ENCODE data around the gene OR52A1.

The OR52A1 gene

DNA sequence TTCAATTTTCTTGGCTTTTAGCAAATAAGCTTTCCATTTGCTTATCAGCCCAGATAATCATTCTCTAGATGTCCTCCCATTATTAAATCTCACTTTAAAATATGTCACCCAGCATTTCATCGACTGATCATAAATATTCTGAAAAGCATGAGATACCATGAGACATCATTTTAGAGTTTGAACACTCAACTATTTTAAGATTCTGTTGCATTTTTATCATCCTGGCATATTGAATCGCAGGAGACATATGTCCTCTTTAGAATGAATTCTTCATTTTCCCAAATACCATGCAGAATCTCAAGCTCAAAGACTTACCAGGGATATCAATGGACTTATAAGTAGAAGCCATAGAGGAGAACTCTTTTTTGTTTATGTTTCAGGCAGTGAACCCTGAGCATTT lies 16.6 kb downstream of the OR52A1 start, which contains the start of gene OR52A5:
TSS of gene OR52A5 (minus strand) at position 361 of the 400 bp plus-strand sequence. CDS start 5,714 bp downstream, outside the sequence.
- DNase-seq (ENCODE audit: low read depth, low spot score), result no peak
- H3K4me3 ChIP-seq (ENCODE audit: low read length), result no peak within 1 kb of the TSS

DNA sequence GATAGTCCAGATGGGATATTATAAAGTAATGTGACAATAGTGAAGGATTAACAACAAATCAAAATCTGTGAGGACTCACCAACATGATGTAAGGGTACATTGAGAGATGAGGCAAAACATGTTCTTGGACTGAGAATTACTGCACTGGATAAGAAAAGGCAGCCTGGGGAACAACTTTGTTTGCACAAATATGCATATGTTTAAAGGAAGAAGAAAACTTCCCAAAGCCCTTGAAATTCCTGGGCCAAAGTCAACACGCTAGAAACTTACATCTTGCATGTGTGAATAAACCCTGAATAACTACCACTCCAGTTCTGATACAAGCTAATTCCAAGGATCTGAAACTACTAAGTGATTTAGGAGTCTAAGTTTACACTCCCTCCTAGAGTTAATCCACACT lies 17.5 kb downstream of the OR52A1 start:
- DNase-seq (ENCODE audit: low read depth, low spot score), result no peak
- no peak overlapping the region for H3K4me3 ChIP-seq (ENCODE audit: low read length)

GRCh38 chr11:5136261-5136660 lies 18.3 kb downstream of the OR52A1 start:
- no peak for DNase-seq (ENCODE audit: low read depth, low spot score)
- H3K4me3 ChIP-seq (ENCODE audit: low read length), result no peak overlapping the region

GRCh38 chr11:5131584-5132335 lies 22.8 kb downstream of the OR52A1 start:
- H3K4me3 ChIP-seq (ENCODE audit: low read length), result no peak overlapping the region
- DNase-seq (ENCODE audit: low read depth, low spot score), result no peak

DNA sequence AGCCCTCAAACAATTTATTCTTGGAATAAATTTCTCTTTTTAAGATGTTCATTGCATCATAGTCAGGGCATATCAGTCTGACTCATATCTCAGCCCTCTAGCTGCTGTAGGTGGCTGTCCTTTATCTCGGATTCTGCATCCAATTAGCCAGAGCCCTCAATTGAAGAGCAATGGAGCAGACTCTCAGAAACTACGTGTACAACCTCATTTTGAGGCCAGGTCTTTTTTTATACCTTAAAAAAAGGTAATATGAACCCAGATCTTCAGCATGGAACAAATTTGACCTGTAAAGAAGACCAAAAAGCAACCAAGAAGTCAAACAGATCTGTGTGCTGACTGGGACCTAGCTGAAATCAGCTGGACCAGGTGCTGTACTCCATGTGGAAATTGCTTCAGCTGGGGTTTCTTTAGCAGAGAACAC lies 25.1 kb downstream of the OR52A1 start:
- no peak for DNase-seq (ENCODE audit: low read depth, low spot score)
- H3K4me3 ChIP-seq (ENCODE audit: low read length), result no peak overlapping the region

DNA sequence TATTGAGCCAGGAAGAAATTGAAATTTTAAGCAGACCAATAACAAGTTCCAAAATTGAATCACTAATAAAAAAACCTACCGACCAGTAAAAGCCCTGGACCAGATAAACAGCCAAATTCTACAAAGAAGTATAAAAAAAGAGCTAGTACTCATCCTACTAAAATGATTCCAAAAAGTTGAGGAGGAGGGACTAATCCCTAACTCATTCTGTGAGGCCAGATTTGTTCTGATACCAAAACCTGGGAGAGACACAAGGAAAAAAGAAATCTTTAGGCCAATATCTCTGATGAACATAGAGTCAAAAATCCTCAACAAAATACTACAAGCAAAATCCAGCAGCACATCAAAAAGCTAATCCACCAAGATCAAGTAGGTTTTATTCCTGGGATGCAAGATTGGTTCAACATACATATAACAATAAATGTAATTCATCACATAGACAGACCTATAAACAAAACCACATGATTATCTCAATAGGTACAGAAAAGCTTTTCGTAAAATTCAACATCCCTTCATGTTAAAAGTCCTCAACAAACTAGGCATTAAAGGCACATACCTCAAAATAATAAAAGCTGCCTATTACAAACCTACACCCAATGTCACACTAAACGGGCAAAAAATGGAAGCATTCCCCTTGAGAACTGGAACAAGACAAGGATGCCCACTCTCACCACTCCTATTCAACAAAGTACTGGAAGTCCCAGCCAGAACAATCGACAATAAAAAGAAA lies 29.5 kb downstream of the OR52A1 start:
- no peak overlapping the region for H3K4me3 ChIP-seq (ENCODE audit: low read length)

DNA sequence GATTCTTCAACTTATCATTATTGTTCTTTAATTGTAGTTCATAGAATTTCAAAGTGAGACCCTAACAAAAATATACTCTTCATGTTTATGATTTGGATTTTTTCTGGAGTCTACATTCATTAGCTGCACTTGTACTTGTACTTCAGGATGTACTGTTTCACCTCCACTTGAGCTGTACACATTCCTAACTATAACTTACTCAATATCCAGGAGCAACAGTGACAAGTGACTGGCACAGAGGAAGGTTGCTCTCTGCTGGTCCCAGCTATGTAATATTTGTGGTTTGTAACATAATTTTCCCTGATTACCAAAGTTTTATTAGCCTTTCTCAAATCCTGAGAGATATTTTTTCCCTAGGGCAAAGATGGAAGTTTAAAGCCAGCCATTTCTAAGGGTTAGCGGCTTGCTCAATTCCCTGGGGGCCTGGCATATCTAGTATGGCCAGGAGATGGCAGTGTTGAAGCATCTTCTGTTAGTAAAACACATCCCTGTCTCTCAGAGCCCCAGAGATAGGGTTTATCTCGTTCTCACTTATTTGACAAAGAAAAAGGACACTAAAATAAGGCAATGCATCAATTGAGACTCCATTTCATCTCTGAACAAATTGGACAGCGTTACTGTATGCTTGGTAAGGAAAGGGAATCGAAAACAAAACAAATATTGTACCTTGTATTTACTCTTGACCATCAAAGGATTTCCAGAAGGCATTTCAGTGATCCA lies 30.6 kb downstream of the OR52A1 start:
- H3K4me3 ChIP-seq (ENCODE audit: low read length), result no peak overlapping the region
- DNase-seq (ENCODE audit: low read depth, low spot score), result peak; percentile 48

More for the DNA sequence above, 29.5 kb downstream of the OR52A1 start:
- no peak for DNase-seq (ENCODE audit: low read depth, low spot score)

DNA sequence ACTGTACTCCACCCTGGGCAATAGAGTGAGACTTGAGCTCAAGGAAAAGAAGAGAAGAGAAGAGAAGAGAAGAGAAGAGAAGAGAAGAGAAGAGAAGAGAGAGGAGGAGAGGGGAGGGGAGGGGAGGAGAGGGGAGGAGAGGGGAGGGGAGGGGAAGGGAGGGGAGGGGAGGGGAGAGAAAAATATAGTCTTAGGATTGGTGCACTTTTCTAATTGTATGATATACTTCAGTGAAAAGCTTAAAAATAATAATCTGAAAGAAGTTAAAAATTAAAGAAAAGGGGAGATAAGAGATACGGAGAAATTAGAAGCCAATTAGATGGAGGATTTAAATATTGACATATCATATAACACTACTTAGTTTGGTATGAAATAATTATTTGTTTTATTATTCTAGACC lies 35.7 kb downstream of the OR52A1 start:
- no peak overlapping the region for H3K4me3 ChIP-seq (ENCODE audit: low read length)
- DNase-seq (ENCODE audit: low read depth, low spot score), result no peak

- no peak overlapping the region for H3K4me3 ChIP-seq (ENCODE audit: low read length)
- DNase-seq (ENCODE audit: low read depth, low spot score), result no peak
Observed at GRCh38 chr11:5117588-5117987, 37.0 kb downstream of the OR52A1 start.

- DNase-seq (ENCODE audit: low read depth, low spot score), result no peak
- no peak overlapping the region for H3K4me3 ChIP-seq (ENCODE audit: low read length)
Observed at GRCh38 chr11:5115339-5115738, 39.2 kb downstream of the OR52A1 start.

GRCh38 chr11:5107285-5107684 lies 47.3 kb downstream of the OR52A1 start:
- DNase-seq (ENCODE audit: low read depth, low spot score), result no peak
- no peak overlapping the region for H3K4me3 ChIP-seq (ENCODE audit: low read length)

- DNase-seq (ENCODE audit: low read depth, low spot score), result no peak
- no peak overlapping the region for H3K4me3 ChIP-seq (ENCODE audit: low read length)
Observed at GRCh38 chr11:5103066-5103465, 51.5 kb downstream of the OR52A1 start.

- no peak for DNase-seq (ENCODE audit: low read depth, low spot score)
Observed at GRCh38 chr11:5102246-5102645, 52.3 kb downstream of the OR52A1 start.

GRCh38 chr11:5096011-5096410 lies 58.5 kb downstream of the OR52A1 start:
- H3K4me3 ChIP-seq (ENCODE audit: low read length), result no peak overlapping the region
- DNase-seq (ENCODE audit: low read depth, low spot score), result no peak

More at GRCh38 chr11:5102246-5102645, 52.3 kb downstream of the OR52A1 start:
- H3K4me3 ChIP-seq (ENCODE audit: low read length), result no peak overlapping the region

All from Jurkat, Clone E6-1 (cell line).